ENCODE results near the gene APBA1. TPM values are rescaled to one million over a fixed set of nuclear protein-coding genes. Genes with fewer than 3 reads are reported as not detected.
"Not testable (repeated sequence)": the region's sequence is repeated elsewhere in the genome, so short reads cannot be mapped to it uniquely, and the experiment has no call there.

The APBA1 gene
- total RNA-seq, 2 experiments from 2014 or later = 0.47 to 1.4 TPM

GRCh38 chr9:69412741-69413150 lies 259.4 kb downstream of the APBA1 start:
- no peak for TF ChIP-seq CTCF (IDR thresholded peaks at IDR 0.05)
- no peak for DNase-seq
- Mint-ChIP-seq H3K27me3 (peaks cover 9% of the 10 kb centered on the region), H3K9me3 (no peaks in the 10 kb centered on the region), H3K4me1 (ENCODE audit: low read depth) (no peaks in the 10 kb centered on the region), H3K36me3 (ENCODE audit: low read depth) (no peaks in the 10 kb centered on the region), H3K4me3 (no peak overlapping the region), H3K27ac (no peak overlapping the region)
- POLR2A ChIA-PET = no interaction called here
- ATAC-seq (ENCODE audit: poor library complexity) = no peak
- Histone ChIP-seq H3K9me3 (ENCODE audit: control insufficient read depth in 1 of 2, insufficient read depth in 1 of 2, low read length in 2 of 2) (peaks cover 0 to 14% of the 10 kb centered on the region in 2 experiments), H3K4me1 (ENCODE audit: insufficient read depth, low read length) (no peaks in the 10 kb centered on the region), H3K4me3 (ENCODE audit: low read length) (no peak overlapping the region), H3K27me3 (ENCODE audit: control insufficient read depth in 1 of 2, insufficient read depth in 2 of 2, low read length in 2 of 2) (no peaks in the 10 kb centered on the region), H3K27ac (ENCODE audit: low read depth in 1 of 2, low read length in 2 of 2) (no peak overlapping the region), H3K36me3 (ENCODE audit: insufficient read depth, low read length) (no peaks in the 10 kb centered on the region)
- intact Hi-C loops (cut with DNase I, micrococcal nuclease) = no loop called here
- CTCF ChIA-PET = interaction anchor here (1.5 kb wide), 1 partner anchor 9 kb away, joined by 6 read pairs; no protein-coding TSS in a partner anchor

GRCh38 chr9:69411931-69412740 lies 260.0 kb downstream of the APBA1 start:
- Mint-ChIP-seq H3K4me1 (ENCODE audit: low read depth) (no peaks in the 10 kb centered on the region), H3K4me3 (no peak overlapping the region), H3K9me3 (no peaks in the 10 kb centered on the region), H3K36me3 (ENCODE audit: low read depth) (no peaks in the 10 kb centered on the region), H3K27ac (no peak overlapping the region), H3K27me3 (peaks cover 9% of the 10 kb centered on the region)
- Histone ChIP-seq H3K27ac (ENCODE audit: low read depth in 1 of 2, low read length in 2 of 2) (no peak overlapping the region), H3K36me3 (ENCODE audit: insufficient read depth, low read length) (no peaks in the 10 kb centered on the region), H3K4me1 (ENCODE audit: insufficient read depth, low read length) (no peaks in the 10 kb centered on the region), H3K4me3 (ENCODE audit: low read length) (no peak overlapping the region), H3K9me3 (ENCODE audit: control insufficient read depth in 1 of 2, insufficient read depth in 1 of 2, low read length in 2 of 2) (peaks cover 0 to 14% of the 10 kb centered on the region in 2 experiments), H3K27me3 (ENCODE audit: control insufficient read depth in 1 of 2, insufficient read depth in 2 of 2, low read length in 2 of 2) (no peaks in the 10 kb centered on the region)
- ChIA-PET CTCF (interaction anchor here (1.5 kb wide), 1 partner anchor 10 kb away, joined by 6 read pairs; no protein-coding TSS in a partner anchor), POLR2A (no interaction called here)
- no peak for TF ChIP-seq CTCF (IDR thresholded peaks at IDR 0.05)
- ATAC-seq (ENCODE audit: poor library complexity) = no peak
- DNase-seq = no peak
- intact Hi-C loops (cut with DNase I, micrococcal nuclease) = no loop called here

- Histone ChIP-seq H3K27me3 (ENCODE audit: control insufficient read depth in 1 of 2, insufficient read depth in 2 of 2, low read length in 2 of 2) (no peaks in the 10 kb centered on the region), H3K4me1 (ENCODE audit: insufficient read depth, low read length) (no peaks in the 10 kb centered on the region), H3K27ac (ENCODE audit: low read depth in 1 of 2, low read length in 2 of 2) (no peak overlapping the region), H3K4me3 (ENCODE audit: low read length) (no peak overlapping the region), H3K36me3 (ENCODE audit: insufficient read depth, low read length) (no peaks in the 10 kb centered on the region), H3K9me3 (ENCODE audit: control insufficient read depth in 1 of 2, insufficient read depth in 1 of 2, low read length in 2 of 2) (peaks cover 0 to 14% of the 10 kb centered on the region in 2 experiments)
- ATAC-seq (ENCODE audit: poor library complexity) (no peak), DNase-seq (no peak)
- H3K9me3 Mint-ChIP-seq = no peaks in the 10 kb centered on the region
- no peak overlapping the region for H3K27ac Mint-ChIP-seq
- H3K36me3 Mint-ChIP-seq (ENCODE audit: low read depth) = no peaks in the 10 kb centered on the region
- POLR2A ChIA-PET = no interaction called here
- CTCF ChIA-PET = no interaction called here
- TF ChIP-seq CTCF (IDR thresholded peaks at IDR 0.05) = no peak
- intact Hi-C loops (cut with DNase I, micrococcal nuclease) = no loop called here
- H3K4me3 Mint-ChIP-seq = no peak overlapping the region
- no peaks in the 10 kb centered on the region for H3K4me1 Mint-ChIP-seq (ENCODE audit: low read depth)
- H3K27me3 Mint-ChIP-seq = peaks cover 9% of the 10 kb centered on the region
Observed at GRCh38 chr9:69411246-69411645, 260.9 kb downstream of the APBA1 start.

- ATAC-seq (ENCODE audit: poor library complexity); H3K4me1 Mint-ChIP-seq (ENCODE audit: low read depth); H3K27me3 Mint-ChIP-seq; H3K4me1 ChIP-seq (ENCODE audit: insufficient read depth, low read length); H3K9me3 Mint-ChIP-seq; H3K4me3 Mint-ChIP-seq; POLR2A ChIA-PET; CTCF ChIA-PET; DNase-seq; intact Hi-C loops (cut with DNase I, micrococcal nuclease); H3K36me3 ChIP-seq (ENCODE audit: insufficient read depth, low read length); H3K27ac Mint-ChIP-seq; H3K27ac ChIP-seq (ENCODE audit: low read depth in 1 of 2, low read length in 2 of 2); H3K36me3 Mint-ChIP-seq (ENCODE audit: low read depth); H3K27me3 ChIP-seq (ENCODE audit: control insufficient read depth in 1 of 2, insufficient read depth in 2 of 2, low read length in 2 of 2); H3K4me3 ChIP-seq (ENCODE audit: low read length): not testable (repeated sequence)
- peaks cover 0 to 14% of the 10 kb centered on the region in 2 experiments for H3K9me3 ChIP-seq (ENCODE audit: control insufficient read depth in 1 of 2, insufficient read depth in 1 of 2, low read length in 2 of 2)
Observed at GRCh38 chr9:69409936-69410335, 262.2 kb downstream of the APBA1 start.

Data from CD4-positive, alpha-beta T cell (primary cell).